Lung (tissue), 12 donors: ENCODE data around the gene TACSTD2. TPM values are rescaled to one million over a fixed set of nuclear protein-coding genes. Genes with fewer than 3 reads are reported as not detected.

ENCODE experiments used
- ATAC-seq: fragments of 200-7000 bp; cut with Tn5 transposase; one replicate; pipeline ENCODE4 v1.9.1; 2020; ENCODE audit warnings: moderate number of reproducible peaks; ENCODE audit not compliant: insufficient read depth, low FRiP score
- DNase-seq, 3 donors: peaks; one replicate each; pipeline ENCODE4 v3.0.0-alpha.2; 2013 to 2017
- H3K27ac ChIP-seq, 2 donors: one replicate each; pipeline ENCODE4 v1.5.1; 2013; ENCODE audit warnings: mild to moderate bottlenecking in 2 of 2, moderate library complexity in 2 of 2, control low read depth in 1 of 2, inconsistent platforms in 1 of 2, low read depth in 1 of 2, low read length in 1 of 2
- H3K27me3 ChIP-seq, 3 donors: one replicate each; pipeline ENCODE4 v1.5.1; 2013; ENCODE audit warnings: low read length in 2 of 3; ENCODE audit not compliant: control insufficient read depth in 3 of 3, insufficient read depth in 3 of 3
- H3K36me3 ChIP-seq, 4 donors: one replicate each; pipeline ENCODE4 v1.5.1; 2013; ENCODE audit warnings: low read length in 4 of 4, mild to moderate bottlenecking in 1 of 4, moderate library complexity in 1 of 4; ENCODE audit not compliant: control insufficient read depth in 4 of 4, insufficient read depth in 4 of 4
- H3K4me1 ChIP-seq, 5 donors: one replicate each; pipeline ENCODE4 v1.5.1; 2013; ENCODE audit warnings: low read length in 5 of 5, mild to moderate bottlenecking in 2 of 5, moderate library complexity in 1 of 5; ENCODE audit not compliant: control insufficient read depth in 5 of 5, insufficient read depth in 5 of 5
- H3K4me3 ChIP-seq: one replicate; pipeline ENCODE4 v1.5.1; 2013; ENCODE audit warnings: mild to moderate bottlenecking, control low read depth, moderate library complexity
- H3K9ac ChIP-seq, 2 donors: one replicate each; pipeline ENCODE4 v1.5.1; 2013; ENCODE audit warnings: low read length in 2 of 2, control low read depth in 1 of 2; ENCODE audit not compliant: insufficient read depth in 1 of 2
- H3K9me3 ChIP-seq, 4 donors: one replicate each; pipeline ENCODE4 v1.5.1; 2013; ENCODE audit warnings: low read length in 3 of 4, mild to moderate bottlenecking in 1 of 4, moderate library complexity in 1 of 4; ENCODE audit not compliant: control insufficient read depth in 4 of 4, insufficient read depth in 3 of 4
- WGBS, 2 donors: extraction: QIAGEN DNeasy Blood & Tissue Kit; methylation state at CpG; one replicate each; pipeline ENCODE4 v1.1.7; 2013; 5-methylcytosine and 5-hydroxymethylcytosine counted together
- polyA plus RNA-seq, 2 donors: library from polyadenylated mRNA; stranded (reverse); fragments of 200-250 nt; gene quantifications; one replicate each; pipeline ENCODE4 v1.2.1, GENCODE V29; 2013
- total RNA-seq, 2 donors: library from RNA; depleted of rRNA in 1 of 2; stranded (reverse); fragments of >200 nt in 1 of 2; gene quantifications; one replicate each; pipeline ENCODE4 v1.2.1, GENCODE V29; 2014 to 2021
- TF ChIP-seq, protein P1 (sequence below): IDR thresholded peaks from 2 replicates; pipeline ENCODE4 v1.5.1; 2012; ENCODE audit warnings: mild to moderate bottlenecking; ENCODE audit errors: control extremely low read depth, extremely low read depth
- donor health status: control.
- donor health status: control.
- donor health status: Bipolar disorder and iron deficiency.
- donor health status: healthy.
- donor health status: DM: yes; HTN: yes; CAD: no.

TACSTD2 gene
- total and polyA plus RNA-seq, 4 donors, result 55.5 to 204 (median 163) TPM

DNA sequence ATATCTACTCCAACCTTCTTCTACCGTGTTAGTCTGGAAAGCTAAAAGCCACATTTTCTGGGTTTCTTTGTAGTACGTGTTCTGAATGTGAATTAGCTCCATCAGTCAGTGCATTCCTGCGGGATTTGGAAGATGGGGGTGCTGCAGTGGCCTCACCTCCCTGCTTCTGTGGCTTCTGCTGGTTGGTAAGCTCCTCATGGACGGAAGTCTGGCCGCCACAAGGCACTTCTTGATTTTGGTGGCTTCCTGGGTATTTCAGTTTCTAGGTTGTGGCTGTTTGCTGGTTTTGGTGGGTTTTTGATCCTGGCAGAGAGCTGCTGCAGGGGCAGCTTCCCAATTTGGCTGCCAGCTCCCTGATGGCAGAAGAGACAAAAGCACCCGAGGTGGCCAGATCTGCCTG lies 20.9 kb upstream of the TACSTD2 start:
- peaks cover 0 to under 1% (median 0%) of the 10 kb centered on the region in 5 donors for H3K4me1 ChIP-seq
- DNase-seq (no peak), ATAC-seq (no peak)
- 35 to 72% methylated on average over 6 of the region's 6 CpGs for WGBS, 2 donors
- TF ChIP-seq, protein P1, sequence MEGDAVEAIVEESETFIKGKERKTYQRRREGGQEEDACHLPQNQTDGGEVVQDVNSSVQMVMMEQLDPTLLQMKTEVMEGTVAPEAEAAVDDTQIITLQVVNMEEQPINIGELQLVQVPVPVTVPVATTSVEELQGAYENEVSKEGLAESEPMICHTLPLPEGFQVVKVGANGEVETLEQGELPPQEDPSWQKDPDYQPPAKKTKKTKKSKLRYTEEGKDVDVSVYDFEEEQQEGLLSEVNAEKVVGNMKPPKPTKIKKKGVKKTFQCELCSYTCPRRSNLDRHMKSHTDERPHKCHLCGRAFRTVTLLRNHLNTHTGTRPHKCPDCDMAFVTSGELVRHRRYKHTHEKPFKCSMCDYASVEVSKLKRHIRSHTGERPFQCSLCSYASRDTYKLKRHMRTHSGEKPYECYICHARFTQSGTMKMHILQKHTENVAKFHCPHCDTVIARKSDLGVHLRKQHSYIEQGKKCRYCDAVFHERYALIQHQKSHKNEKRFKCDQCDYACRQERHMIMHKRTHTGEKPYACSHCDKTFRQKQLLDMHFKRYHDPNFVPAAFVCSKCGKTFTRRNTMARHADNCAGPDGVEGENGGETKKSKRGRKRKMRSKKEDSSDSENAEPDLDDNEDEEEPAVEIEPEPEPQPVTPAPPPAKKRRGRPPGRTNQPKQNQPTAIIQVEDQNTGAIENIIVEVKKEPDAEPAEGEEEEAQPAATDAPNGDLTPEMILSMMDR, result no peak
- no peak overlapping the region for H3K9ac ChIP-seq
- H3K9me3 ChIP-seq, result no peaks in the 10 kb centered on the region
- no peak overlapping the region for H3K4me3 ChIP-seq
- H3K27ac ChIP-seq, result no peak overlapping the region
- H3K36me3 ChIP-seq, result no peaks in the 10 kb centered on the region
- H3K27me3 ChIP-seq, result no peaks in the 10 kb centered on the region

- Histone ChIP-seq H3K36me3 (no peaks in the 10 kb centered on the region), H3K4me3 (no peak overlapping the region), H3K9me3 (no peaks in the 10 kb centered on the region), H3K4me1 (peaks cover 0 to 6% (median 0%) of the 10 kb centered on the region in 5 donors), H3K27me3 (no peaks in the 10 kb centered on the region), H3K9ac (no peak overlapping the region), H3K27ac (no peak overlapping the region)
- no peak for DNase-seq
- no peak for ATAC-seq
- TF ChIP-seq, protein P1, result no peak
- WGBS, 2 donors, result 63 to 80% methylated on average over 9 of the region's 9 CpGs
Observed at GRCh38 chr1:58597076-58597475, 20.0 kb upstream of the TACSTD2 start.

GRCh38 chr1:58596631-58597052 lies 19.6 kb upstream of the TACSTD2 start:
- WGBS, 2 donors, result 37 to 47% methylated on average over 4 of the region's 4 CpGs
- H3K4me3 ChIP-seq, result no peak overlapping the region
- no peak for ATAC-seq

More at GRCh38 chr1:58596631-58597052, 19.6 kb upstream of the TACSTD2 start:
- peaks cover 0 to 8% (median 0%) of the 10 kb centered on the region in 5 donors for H3K4me1 ChIP-seq
- H3K27ac ChIP-seq, result no peak overlapping the region
- H3K9me3 ChIP-seq, result no peaks in the 10 kb centered on the region
- H3K36me3 ChIP-seq, result no peaks in the 10 kb centered on the region
- no peak for DNase-seq
- TF ChIP-seq, protein P1, result no peak
- no peaks in the 10 kb centered on the region for H3K27me3 ChIP-seq
- H3K9ac ChIP-seq, result no peak overlapping the region
